ENCODE results near the gene PIGBOS1. TPM values are rescaled to one million over a fixed set of nuclear protein-coding genes. Genes with fewer than 3 reads are reported as not detected.

PIGBOS1 gene
- total and polyA plus RNA-seq, 2 experiments from 2014 or later = 9.1 to 16.7 TPM

DNA sequence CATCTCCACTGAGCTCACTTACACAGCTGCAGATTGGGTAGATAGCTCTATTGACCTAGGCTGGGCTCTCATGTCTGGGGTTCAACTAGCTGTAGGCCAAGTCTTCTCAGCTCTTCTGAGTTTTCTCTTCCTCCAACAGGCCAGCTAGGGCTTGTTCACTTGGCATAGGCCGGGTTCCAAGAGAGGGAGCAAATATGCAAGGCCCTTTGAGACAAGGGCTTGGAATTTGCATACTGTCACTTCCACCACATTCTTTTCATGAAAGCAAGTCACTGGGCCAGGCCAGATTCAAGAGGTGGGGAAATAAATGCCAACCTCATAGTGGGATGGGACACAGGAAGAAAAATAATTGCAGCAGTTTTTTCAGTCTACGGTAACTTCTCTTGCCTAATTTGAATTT is 25.3 kb upstream of the PIGBOS1 start:
- ATAC-seq (peak; percentile 89), DNase-seq (ENCODE audit: low spot score) (peak; percentile 74)
- Mint-ChIP-seq H3K9me3 (no peaks in the 10 kb centered on the region), H3K36me3 (ENCODE audit: low read depth) (no peaks in the 10 kb centered on the region), H3K4me1 (peaks cover 24% of the 10 kb centered on the region), H3K4me3 (no peak overlapping the region; the same call in 2 of the 3 replicates), H3K27ac (peak overlapping the region; percentile 75), H3K27me3 (ENCODE audit: insufficient read depth, low read depth, poor library complexity) (peaks cover 7% of the 10 kb centered on the region)
- no peaks in the 10 kb centered on the region for H3F3A ChIP-seq (replicated peaks; ENCODE audit: low read depth)
- no peak overlapping the region for H3K4me3 ChIP-seq
- H3K79me2 ChIP-seq (replicated peaks; ENCODE audit: insufficient read depth) = no peaks in the 10 kb centered on the region
- peak overlapping the region; percentile 7; the same call in 1 of the 2 replicates for H3K27ac ChIP-seq (ENCODE audit: low read depth)
- H4K20me1 ChIP-seq (replicated peaks; ENCODE audit: insufficient read depth) = no peaks in the 10 kb centered on the region
- H3K4me1 ChIP-seq (ENCODE audit: insufficient read depth) = peaks cover 13% of the 10 kb centered on the region
- no peaks in the 10 kb centered on the region for H3K36me3 ChIP-seq (ENCODE audit: insufficient read depth)
- no peaks in the 10 kb centered on the region for H3K9me2 ChIP-seq (ENCODE audit: insufficient read depth)
- H3K4me2 ChIP-seq = no peak overlapping the region
- TF ChIP-seq, protein P1, sequence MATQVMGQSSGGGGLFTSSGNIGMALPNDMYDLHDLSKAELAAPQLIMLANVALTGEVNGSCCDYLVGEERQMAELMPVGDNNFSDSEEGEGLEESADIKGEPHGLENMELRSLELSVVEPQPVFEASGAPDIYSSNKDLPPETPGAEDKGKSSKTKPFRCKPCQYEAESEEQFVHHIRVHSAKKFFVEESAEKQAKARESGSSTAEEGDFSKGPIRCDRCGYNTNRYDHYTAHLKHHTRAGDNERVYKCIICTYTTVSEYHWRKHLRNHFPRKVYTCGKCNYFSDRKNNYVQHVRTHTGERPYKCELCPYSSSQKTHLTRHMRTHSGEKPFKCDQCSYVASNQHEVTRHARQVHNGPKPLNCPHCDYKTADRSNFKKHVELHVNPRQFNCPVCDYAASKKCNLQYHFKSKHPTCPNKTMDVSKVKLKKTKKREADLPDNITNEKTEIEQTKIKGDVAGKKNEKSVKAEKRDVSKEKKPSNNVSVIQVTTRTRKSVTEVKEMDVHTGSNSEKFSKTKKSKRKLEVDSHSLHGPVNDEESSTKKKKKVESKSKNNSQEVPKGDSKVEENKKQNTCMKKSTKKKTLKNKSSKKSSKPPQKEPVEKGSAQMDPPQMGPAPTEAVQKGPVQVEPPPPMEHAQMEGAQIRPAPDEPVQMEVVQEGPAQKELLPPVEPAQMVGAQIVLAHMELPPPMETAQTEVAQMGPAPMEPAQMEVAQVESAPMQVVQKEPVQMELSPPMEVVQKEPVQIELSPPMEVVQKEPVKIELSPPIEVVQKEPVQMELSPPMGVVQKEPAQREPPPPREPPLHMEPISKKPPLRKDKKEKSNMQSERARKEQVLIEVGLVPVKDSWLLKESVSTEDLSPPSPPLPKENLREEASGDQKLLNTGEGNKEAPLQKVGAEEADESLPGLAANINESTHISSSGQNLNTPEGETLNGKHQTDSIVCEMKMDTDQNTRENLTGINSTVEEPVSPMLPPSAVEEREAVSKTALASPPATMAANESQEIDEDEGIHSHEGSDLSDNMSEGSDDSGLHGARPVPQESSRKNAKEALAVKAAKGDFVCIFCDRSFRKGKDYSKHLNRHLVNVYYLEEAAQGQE (IDR thresholded peaks at IDR 0.05; ENCODE audit: unreplicated experiment) = no peak
- TF ChIP-seq, protein P2, sequence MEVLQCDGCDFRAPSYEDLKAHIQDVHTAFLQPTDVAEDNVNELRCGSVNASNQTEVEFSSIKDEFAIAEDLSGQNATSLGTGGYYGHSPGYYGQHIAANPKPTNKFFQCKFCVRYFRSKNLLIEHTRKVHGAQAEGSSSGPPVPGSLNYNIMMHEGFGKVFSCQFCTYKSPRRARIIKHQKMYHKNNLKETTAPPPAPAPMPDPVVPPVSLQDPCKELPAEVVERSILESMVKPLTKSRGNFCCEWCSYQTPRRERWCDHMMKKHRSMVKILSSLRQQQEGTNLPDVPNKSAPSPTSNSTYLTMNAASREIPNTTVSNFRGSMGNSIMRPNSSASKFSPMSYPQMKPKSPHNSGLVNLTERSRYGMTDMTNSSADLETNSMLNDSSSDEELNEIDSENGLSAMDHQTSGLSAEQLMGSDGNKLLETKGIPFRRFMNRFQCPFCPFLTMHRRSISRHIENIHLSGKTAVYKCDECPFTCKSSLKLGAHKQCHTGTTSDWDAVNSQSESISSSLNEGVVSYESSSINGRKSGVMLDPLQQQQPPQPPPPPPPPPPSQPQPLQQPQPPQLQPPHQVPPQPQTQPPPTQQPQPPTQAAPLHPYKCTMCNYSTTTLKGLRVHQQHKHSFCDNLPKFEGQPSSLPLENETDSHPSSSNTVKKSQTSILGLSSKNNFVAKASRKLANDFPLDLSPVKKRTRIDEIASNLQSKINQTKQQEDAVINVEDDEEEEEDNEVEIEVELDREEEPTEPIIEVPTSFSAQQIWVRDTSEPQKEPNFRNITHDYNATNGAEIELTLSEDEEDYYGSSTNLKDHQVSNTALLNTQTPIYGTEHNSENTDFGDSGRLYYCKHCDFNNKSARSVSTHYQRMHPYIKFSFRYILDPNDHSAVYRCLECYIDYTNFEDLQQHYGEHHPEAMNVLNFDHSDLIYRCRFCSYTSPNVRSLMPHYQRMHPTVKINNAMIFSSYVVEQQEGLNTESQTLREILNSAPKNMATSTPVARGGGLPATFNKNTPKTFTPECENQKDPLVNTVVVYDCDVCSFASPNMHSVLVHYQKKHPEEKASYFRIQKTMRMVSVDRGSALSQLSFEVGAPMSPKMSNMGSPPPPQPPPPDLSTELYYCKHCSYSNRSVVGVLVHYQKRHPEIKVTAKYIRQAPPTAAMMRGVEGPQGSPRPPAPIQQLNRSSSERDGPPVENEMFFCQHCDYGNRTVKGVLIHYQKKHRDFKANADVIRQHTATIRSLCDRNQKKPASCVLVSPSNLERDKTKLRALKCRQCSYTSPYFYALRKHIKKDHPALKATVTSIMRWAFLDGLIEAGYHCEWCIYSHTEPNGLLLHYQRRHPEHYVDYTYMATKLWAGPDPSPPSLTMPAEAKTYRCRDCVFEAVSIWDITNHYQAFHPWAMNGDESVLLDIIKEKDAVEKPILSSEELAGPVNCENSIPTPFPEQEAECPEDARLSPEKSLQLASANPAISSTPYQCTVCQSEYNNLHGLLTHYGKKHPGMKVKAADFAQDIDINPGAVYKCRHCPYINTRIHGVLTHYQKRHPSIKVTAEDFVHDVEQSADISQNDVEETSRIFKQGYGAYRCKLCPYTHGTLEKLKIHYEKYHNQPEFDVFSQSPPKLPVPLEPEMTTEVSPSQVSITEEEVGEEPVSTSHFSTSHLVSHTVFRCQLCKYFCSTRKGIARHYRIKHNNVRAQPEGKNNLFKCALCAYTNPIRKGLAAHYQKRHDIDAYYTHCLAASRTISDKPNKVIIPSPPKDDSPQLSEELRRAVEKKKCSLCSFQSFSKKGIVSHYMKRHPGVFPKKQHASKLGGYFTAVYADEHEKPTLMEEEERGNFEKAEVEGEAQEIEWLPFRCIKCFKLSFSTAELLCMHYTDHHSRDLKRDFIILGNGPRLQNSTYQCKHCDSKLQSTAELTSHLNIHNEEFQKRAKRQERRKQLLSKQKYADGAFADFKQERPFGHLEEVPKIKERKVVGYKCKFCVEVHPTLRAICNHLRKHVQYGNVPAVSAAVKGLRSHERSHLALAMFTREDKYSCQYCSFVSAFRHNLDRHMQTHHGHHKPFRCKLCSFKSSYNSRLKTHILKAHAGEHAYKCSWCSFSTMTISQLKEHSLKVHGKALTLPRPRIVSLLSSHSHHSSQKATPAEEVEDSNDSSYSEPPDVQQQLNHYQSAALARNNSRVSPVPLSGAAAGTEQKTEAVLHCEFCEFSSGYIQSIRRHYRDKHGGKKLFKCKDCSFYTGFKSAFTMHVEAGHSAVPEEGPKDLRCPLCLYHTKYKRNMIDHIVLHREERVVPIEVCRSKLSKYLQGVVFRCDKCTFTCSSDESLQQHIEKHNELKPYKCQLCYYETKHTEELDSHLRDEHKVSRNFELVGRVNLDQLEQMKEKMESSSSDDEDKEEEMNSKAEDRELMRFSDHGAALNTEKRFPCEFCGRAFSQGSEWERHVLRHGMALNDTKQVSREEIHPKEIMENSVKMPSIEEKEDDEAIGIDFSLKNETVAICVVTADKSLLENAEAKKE (CRISPR knock-in tag; IDR thresholded peaks at IDR 0.05) = peak; percentile 43; the same call in 1 of the 2 replicates
- no peaks in the 10 kb centered on the region for H3K27me3 ChIP-seq (ENCODE audit: insufficient read depth)
- H2AFZ ChIP-seq = no peak overlapping the region

All from GM23338 (cell line).